Thyroid gland (tissue), 4 donors: ENCODE data around the gene TUBGCP2.

ENCODE experiments used
- CTCF ChIP-seq, 6 experiments: fragments of 200-600 bp in 3 of 6; fragments of 450-650 bp in 3 of 6; sonication (generic) in 3 of 6; IDR thresholded peaks; one replicate each; pipeline ENCODE4 v1.5.1; 2016 to 2019; ENCODE audit warnings: antibody characterized with exemption in 6 of 6, mild to moderate bottlenecking in 2 of 6, inconsistent platforms in 1 of 6, moderate library complexity in 1 of 6
- POLR2A ChIP-seq, 2 donors: fragments of 450-650 bp; IDR thresholded peaks; one replicate each; pipeline ENCODE4 v1.6.1; 2017; ENCODE audit warnings: antibody characterized with exemption in 2 of 2, mild to moderate bottlenecking in 2 of 2, moderate library complexity in 1 of 2

- no peak for TF ChIP-seq POLR2A (IDR thresholded peaks at IDR 0.05)
- TF ChIP-seq CTCF (IDR thresholded peaks at IDR 0.05), result no peak
Measured at GRCh38 chr10:133337370-133337725, 28.7 kb upstream of the TUBGCP2 start.
